NT2/D1 (cell line): Measurements from ENCODE around the gene MRFAP1.
A peak's percentile ranks its signal among the peaks of the same experiment; 100 is the strongest.

ENCODE experiments used
- DNase-seq: peaks from one replicate; pipeline ENCODE4 v3.0.0-alpha.2; 2011; ENCODE audit warnings: low read depth, low spot score
- H3K27me3 ChIP-seq: 2 replicates; pipeline ENCODE4 v1.6.0; 2011; ENCODE audit warnings: mild to moderate bottlenecking; ENCODE audit not compliant: insufficient read length, insufficient read depth
- H3K36me3 ChIP-seq: 2 replicates; pipeline ENCODE4 v1.6.1; 2011; ENCODE audit warnings: mild to moderate bottlenecking, low read length, mixed read lengths; ENCODE audit not compliant: insufficient read depth, insufficient read length
- H3K4me1 ChIP-seq: 2 replicates; pipeline ENCODE4 v1.5.1; 2011; ENCODE audit not compliant: insufficient read depth, insufficient read length
- H3K4me3 ChIP-seq: 2 replicates; pipeline ENCODE4 v1.5.1; 2011; ENCODE audit warnings: low read depth; ENCODE audit not compliant: insufficient read length
- H3K9ac ChIP-seq: 2 replicates; pipeline ENCODE4 v1.6.0; 2011; ENCODE audit warnings: low read depth; ENCODE audit not compliant: insufficient read length
- H3K9me3 ChIP-seq: 2 replicates; pipeline ENCODE4 v1.5.1; 2011; ENCODE audit warnings: mild to moderate bottlenecking, low read length; ENCODE audit not compliant: insufficient read depth
- SUZ12 ChIP-seq: IDR thresholded peaks from 2 replicates; pipeline ENCODE4 v1.6.1; 2011; ENCODE audit not compliant: insufficient read length, insufficient read depth; ENCODE audit errors: extremely low read depth
- YY1 ChIP-seq: IDR thresholded peaks from 2 replicates; pipeline ENCODE4 v1.6.1; 2011; ENCODE audit not compliant: insufficient read length, insufficient read depth
- ZNF274 ChIP-seq: IDR thresholded peaks from 2 replicates; pipeline ENCODE4 v1.6.1; 2011; ENCODE audit warnings: mild to moderate bottlenecking, low read depth, low read length

Gene MRFAP1

DNA sequence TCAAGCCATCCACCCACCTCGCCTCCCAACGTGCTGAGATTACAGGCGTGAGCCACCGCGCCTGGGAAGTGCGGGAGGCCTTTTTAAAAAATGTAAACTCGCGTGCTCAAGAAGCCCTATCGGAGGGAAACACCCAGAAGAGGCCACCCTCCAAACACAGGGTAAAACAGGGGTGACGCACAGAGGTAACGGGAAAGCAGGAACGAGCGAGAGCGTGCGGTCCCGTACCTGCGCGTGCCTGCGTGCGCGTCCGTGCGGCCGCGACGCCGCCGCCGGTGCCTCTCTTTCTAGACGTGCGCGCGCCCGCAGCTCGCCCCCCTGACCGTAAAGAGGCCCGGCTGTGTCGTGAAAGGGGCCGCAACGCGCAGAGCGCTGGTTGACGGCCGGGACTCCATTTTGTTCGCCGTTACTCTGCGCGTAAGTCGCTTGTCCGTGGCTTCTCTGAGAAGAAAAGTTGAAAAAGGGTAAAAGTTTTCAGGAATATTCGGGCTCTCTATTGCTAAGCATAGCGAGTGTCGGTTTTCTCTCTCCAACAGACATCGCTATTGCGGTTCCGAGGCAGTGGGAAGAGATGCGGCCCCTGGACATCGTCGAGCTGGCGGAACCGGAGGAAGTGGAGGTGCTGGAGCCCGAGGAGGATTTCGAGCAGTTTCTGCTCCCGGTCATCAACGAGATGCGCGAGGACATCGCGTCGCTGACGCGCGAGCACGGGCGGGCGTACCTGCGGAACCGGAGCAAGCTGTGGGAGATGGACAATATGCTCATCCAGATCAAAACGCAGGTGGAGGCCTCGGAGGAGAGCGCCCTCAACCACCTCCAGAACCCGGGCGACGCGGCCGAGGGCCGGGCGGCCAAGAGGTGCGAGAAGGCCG is at the start of gene MRFAP1:
MRFAP1 (plus strand) TSS at position 394 of the 872 bp plus-strand sequence; CDS start at position 572, 178 bp downstream.
- H3K36me3 ChIP-seq: peaks cover 24% of the 10 kb centered on the region
- H3K4me3 ChIP-seq: peak within 1 kb of the TSS; percentile 99
- DNase-seq: peak; percentile 95
- TF ChIP-seq YY1 (peak; percentile 84), ZNF274 (no peak)
- peaks cover 10% of the 10 kb centered on the region for H3K4me1 ChIP-seq
- H3K9me3 ChIP-seq: no peaks in the 10 kb centered on the region
- H3K27me3 ChIP-seq: no peaks in the 10 kb centered on the region
- H3K9ac ChIP-seq: peak within 1 kb of the TSS; percentile 98

DNA sequence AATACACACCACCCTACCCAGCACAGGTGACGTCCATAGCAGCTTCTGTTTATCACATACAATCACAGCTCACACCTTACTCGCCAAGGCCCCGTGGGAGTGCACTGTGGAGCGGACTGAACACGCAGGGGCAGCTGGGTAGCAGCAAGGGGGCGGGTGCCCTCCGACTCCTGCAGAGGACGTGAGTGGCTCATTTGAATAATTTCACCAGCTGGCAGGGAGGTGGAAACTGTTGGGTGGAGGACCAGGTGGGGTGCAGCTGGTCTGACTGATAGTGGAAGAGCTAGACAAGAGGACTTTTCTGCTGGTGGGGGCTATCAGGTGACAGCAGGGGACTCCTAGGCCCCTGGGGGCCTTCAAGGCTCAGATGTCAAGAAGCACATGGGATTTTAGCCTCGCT is 49.2 kb upstream of the MRFAP1 start:
- peaks cover 4% of the 10 kb centered on the region for H3K27me3 ChIP-seq
- H3K4me1 ChIP-seq: peaks cover 9% of the 10 kb centered on the region
- peaks cover 4% of the 10 kb centered on the region for H3K36me3 ChIP-seq
- no peak for TF ChIP-seq SUZ12
- no peak for TF ChIP-seq ZNF274
- no peak for TF ChIP-seq YY1
- no peaks in the 10 kb centered on the region for H3K9me3 ChIP-seq
- DNase-seq: no peak
- no peak overlapping the region for H3K4me3 ChIP-seq
- H3K9ac ChIP-seq: no peak overlapping the region

DNA sequence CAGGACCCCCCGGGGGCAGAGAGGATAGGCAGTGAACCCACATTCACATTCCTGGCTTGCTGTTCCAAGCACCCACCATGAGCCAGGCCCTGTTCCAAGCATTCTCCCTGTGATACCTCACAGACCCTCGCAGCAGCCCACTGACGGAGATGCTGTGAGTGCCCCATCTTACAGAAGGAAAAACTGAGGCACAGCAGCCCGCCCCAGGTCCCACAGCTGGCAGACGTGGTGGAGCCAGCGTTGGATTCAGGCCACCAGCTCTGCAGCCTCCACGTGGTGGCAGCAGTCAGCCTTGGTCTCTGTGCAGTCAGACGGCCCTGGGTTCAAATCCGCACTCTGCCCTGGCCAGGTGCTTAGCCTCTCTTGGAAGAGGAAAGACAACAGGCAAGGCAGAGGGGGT is 48.7 kb upstream of the MRFAP1 start:
- no peak for DNase-seq
- no peaks in the 10 kb centered on the region for H3K9me3 ChIP-seq
- no peak overlapping the region for H3K4me3 ChIP-seq
- H3K4me1 ChIP-seq: peaks cover 9% of the 10 kb centered on the region
- H3K36me3 ChIP-seq: peaks cover 4% of the 10 kb centered on the region
- no peak for TF ChIP-seq YY1
- no peak for TF ChIP-seq ZNF274
- TF ChIP-seq SUZ12: no peak
- H3K27me3 ChIP-seq: peaks cover 4% of the 10 kb centered on the region
- H3K9ac ChIP-seq: no peak overlapping the region

DNA sequence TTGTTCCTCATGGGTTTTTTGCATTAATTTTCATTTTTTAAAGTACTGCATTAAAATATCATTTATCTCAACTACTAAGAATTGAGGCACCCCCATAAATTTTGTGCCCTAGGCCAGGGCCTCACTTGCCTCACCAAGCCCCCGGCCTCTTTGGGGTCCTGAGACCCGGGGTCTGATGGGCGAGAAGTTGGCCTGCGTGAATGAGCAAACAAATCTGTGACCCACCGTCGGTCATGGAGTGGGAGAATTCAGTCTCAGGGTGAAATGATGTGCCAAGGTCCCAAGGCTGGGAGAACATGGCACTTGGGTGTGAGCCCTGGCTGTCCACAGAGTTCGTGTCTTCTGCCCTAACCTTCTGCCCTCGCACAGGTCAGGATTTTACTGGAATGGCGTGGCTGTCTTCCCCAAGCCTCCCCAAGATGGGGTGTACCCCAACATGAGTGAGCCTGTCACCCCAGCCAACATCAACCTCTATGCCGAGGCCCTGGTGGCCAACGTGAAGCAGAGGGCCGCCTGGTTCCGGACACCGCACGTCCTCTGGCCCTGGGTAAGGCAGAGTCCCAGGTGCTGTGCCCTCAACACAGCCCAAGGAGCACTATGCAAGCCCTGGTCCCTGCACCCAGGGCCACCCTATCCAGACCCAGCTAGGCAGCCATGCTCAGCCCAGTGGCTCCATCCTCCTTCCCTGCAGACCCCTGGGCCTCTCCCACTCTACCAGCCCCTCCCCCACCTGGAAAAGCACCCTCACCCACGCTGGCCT is 47.5 kb upstream of the MRFAP1 start:
- peaks cover 6% of the 10 kb centered on the region for H3K4me1 ChIP-seq
- H3K4me3 ChIP-seq: no peak overlapping the region
- H3K9me3 ChIP-seq: no peaks in the 10 kb centered on the region
- H3K36me3 ChIP-seq: peaks cover 4% of the 10 kb centered on the region
- DNase-seq: no peak
- H3K9ac ChIP-seq: no peak overlapping the region
- TF ChIP-seq SUZ12 (no peak), ZNF274 (no peak), YY1 (no peak)
- peaks cover 4% of the 10 kb centered on the region for H3K27me3 ChIP-seq

DNA sequence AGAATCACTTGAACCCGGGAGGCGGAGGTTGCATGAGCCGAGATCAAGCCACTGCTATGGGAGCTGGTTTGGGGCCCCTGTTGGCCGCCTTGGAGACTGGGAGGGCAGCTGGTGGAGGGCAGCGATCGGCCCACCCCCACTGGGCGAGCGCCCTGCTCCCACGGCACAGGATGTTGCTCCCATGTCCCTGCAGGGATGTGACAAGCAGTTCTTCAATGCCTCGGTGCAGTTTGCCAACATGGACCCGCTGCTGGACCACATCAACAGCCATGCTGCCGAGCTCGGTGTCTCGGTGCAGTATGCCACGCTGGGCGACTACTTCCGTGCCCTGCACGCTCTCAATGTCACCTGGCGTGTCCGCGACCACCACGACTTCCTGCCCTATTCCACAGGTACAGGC is 46.1 kb upstream of the MRFAP1 start:
- H3K27me3 ChIP-seq: peaks cover 7% of the 10 kb centered on the region
- DNase-seq: no peak
- no peaks in the 10 kb centered on the region for H3K9me3 ChIP-seq
- H3K4me3 ChIP-seq: no peak overlapping the region
- H3K36me3 ChIP-seq: peaks cover 4% of the 10 kb centered on the region
- H3K9ac ChIP-seq: no peak overlapping the region
- peaks cover 6% of the 10 kb centered on the region for H3K4me1 ChIP-seq
- no peak for TF ChIP-seq ZNF274
- TF ChIP-seq YY1: no peak

DNA sequence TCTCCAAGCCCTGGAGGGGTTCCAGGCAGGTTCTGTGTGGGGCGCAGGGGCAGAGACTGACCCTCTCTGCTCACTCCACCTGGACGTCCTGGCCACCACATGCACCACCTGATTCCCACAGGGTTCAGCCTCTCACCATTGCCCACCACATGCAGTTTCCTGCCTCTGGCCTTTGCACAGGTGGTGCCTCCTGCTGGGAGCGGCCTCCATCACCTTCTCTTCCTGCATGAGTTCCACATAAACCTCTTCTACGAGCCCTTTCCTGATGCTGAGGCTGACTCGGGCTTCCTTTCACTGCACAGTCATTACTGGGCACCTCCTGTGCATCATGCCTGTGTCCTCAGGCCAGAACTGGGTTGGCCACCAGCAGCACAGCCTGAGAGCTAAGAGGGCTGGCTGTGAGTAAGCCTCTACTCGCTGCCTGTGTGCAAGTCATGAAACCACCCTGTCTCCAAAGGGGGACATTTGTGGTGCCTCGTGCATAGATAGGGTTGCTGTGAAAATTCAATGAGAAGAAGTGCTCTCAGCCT is 45.6 kb upstream of the MRFAP1 start:
- peaks cover 4% of the 10 kb centered on the region for H3K36me3 ChIP-seq
- H3K4me1 ChIP-seq: peaks cover 6% of the 10 kb centered on the region
- no peak for TF ChIP-seq SUZ12
- TF ChIP-seq YY1: no peak
- no peak for TF ChIP-seq ZNF274
- H3K27me3 ChIP-seq: peaks cover 7% of the 10 kb centered on the region
- no peak overlapping the region for H3K9ac ChIP-seq
- DNase-seq: no peak
- no peak overlapping the region for H3K4me3 ChIP-seq
- H3K9me3 ChIP-seq: no peaks in the 10 kb centered on the region

DNA sequence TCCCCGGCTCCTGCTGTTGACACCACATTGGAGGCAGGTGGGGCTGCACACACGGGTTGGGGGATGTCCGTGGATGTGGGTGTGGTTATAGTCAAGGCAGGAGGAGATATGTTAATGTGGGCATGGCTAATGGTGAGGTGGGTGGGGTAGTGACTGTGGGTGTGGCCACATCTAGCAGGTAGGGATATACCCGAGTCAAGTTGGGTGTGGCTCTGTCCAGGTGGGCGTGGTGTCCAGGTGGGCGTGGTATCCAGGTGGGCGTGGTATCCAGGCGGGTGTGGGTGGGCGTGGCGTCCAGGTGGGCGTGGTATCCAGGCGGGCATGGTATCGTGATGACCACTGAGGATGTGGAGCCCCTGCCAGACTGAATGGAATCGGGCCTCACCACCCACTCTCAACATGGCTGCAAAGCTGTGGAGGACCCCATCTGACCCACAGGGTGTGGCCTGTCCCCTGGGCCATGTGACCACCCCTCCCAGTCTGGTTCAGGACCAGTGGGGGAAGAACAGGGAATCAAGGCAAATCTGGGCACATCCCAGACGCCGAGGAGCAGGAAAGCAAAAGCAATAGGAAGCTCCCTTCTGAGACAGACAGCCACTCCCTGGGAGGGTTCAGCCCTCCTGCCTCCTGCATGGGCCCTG is 44.5 kb upstream of the MRFAP1 start:
- peaks cover 6% of the 10 kb centered on the region for H3K4me1 ChIP-seq
- peaks cover 4% of the 10 kb centered on the region for H3K36me3 ChIP-seq
- no peak overlapping the region for H3K9ac ChIP-seq
- peaks cover 7% of the 10 kb centered on the region for H3K27me3 ChIP-seq
- TF ChIP-seq ZNF274 (no peak), YY1 (no peak), SUZ12 (no peak)
- no peak for DNase-seq
- H3K4me3 ChIP-seq: no peak overlapping the region
- no peaks in the 10 kb centered on the region for H3K9me3 ChIP-seq
